HCT116 (cell line): ENCODE measurements around the gene DOCK1. TPM values are rescaled to one million over a fixed set of nuclear protein-coding genes. Genes with fewer than 3 reads are reported as not detected.

Source experiments
- ATAC-seq: fragments of 200-7000 bp; cut with Tn5 transposase; 2 replicates; pipeline ENCODE4 v1.9.1; 2020; ENCODE audit warnings: mild to moderate bottlenecking, moderate library complexity
- BruUV-seq: library from RNA; stranded (reverse); fragments of 400-500 nt; replicated peaks from 2 replicates; lab custom pipeline; 2021; lab: Mats Ljungman, UMichigan
- CTCF ChIA-PET: fragments of 300-600 bp; sonication (Branson Sonifier 250); formaldehyde crosslinking; loops from one replicate; lab custom pipeline; 2021; ENCODE audit warnings: antibody characterized with exemption; lab: Charles Lee
- POLR2A ChIA-PET: fragments of 300-600, 350-600 bp; sonication (Branson Sonifier 250); formaldehyde crosslinking; loops from one replicate; lab custom pipeline; 2021; ENCODE audit warnings: antibody characterized with exemption; lab: Charles Lee
- RAD21 ChIA-PET, 2 experiments: fragments of 300-600 bp; sonication (Branson Sonifier 250); formaldehyde crosslinking; loops; one replicate each; lab custom pipeline; 2023; ENCODE audit warnings: low total read pairs in 2 of 2; ENCODE audit not compliant: uncharacterized antibody in 2 of 2, unreplicated experiment in 2 of 2, low non-redundant PET in 1 of 2; lab: Charles Lee
- DNase-seq: peaks from one replicate; pipeline ENCODE4 v3.0.0-alpha.2; 2010; ENCODE audit warnings: low read depth, low spot score
- H2AFZ ChIP-seq: fragments of 200-600 bp; shearing (Covaris generic), sonication (generic); 2 replicates; pipeline ENCODE4 v1.6.1; 2017; ENCODE audit warnings: low read depth, mixed run types, mixed read lengths, antibody characterized with exemption, low read length; ENCODE audit not compliant: poor library complexity, severe bottlenecking
- H3K27ac ChIP-seq: 2 replicates; pipeline ENCODE4 v1.5.1; 2012; ENCODE audit warnings: low read depth, low read length
- H3K27me3 ChIP-seq: fragments of 200-600 bp; sonication (generic); 2 replicates; pipeline ENCODE4 v1.6.1; 2016; ENCODE audit warnings: mixed run types, low read length, mixed read lengths; ENCODE audit not compliant: insufficient read depth
- H3K36me3 ChIP-seq, 2 experiments: fragments of 200-500 bp in 1 of 2; fragments of 200-600 bp in 1 of 2; sonication (Bioruptor generic) in 1 of 2; sonication (generic) in 1 of 2; 2 replicates each; pipeline versions ENCODE4 v1.5.1 to v1.6.1; 2014 to 2016; ENCODE audit warnings: low read length in 2 of 2, inconsistent platforms in 1 of 2, mixed read lengths in 1 of 2, mixed run types in 1 of 2; ENCODE audit not compliant: insufficient read depth in 2 of 2, control insufficient read depth in 1 of 2
- H3K4me1 ChIP-seq, 2 experiments: fragments of 200-600 bp in 1 of 2; sonication (generic) in 1 of 2; 2 replicates each; pipeline versions ENCODE4 v1.5.1 to v1.6.1; 2012 to 2017; ENCODE audit warnings: low read length in 2 of 2, inconsistent platforms in 1 of 2, mild to moderate bottlenecking in 1 of 2, mixed read lengths in 1 of 2, mixed run types in 1 of 2, moderate library complexity in 1 of 2; ENCODE audit not compliant: insufficient read depth in 2 of 2, control insufficient read depth in 1 of 2
- H3K4me2 ChIP-seq: fragments of 200-600 bp; sonication (generic); 2 replicates; pipeline ENCODE4 v1.6.1; 2017; ENCODE audit warnings: mixed run types, low read length, mixed read lengths
- H3K4me3 ChIP-seq, 2 experiments: fragments of 200-600 bp in 1 of 2; sonication (generic) in 1 of 2; replicated peaks in 1 of 2; 2 replicates each; pipeline ENCODE4 v1.5.1; 2011 to 2016; ENCODE audit warnings: low read length in 2 of 2, control low read depth in 1 of 2, low read depth in 1 of 2, mild to moderate bottlenecking in 1 of 2, mixed read lengths in 1 of 2, mixed run types in 1 of 2
- H3K79me2 ChIP-seq: fragments of 200-600 bp; sonication (generic); 2 replicates; pipeline ENCODE4 v1.6.1; 2017; ENCODE audit warnings: mild to moderate bottlenecking, mixed run types, low read length, moderate library complexity, mixed read lengths; ENCODE audit not compliant: insufficient read depth
- H3K9ac ChIP-seq: fragments of 200-600 bp; sonication (generic); 2 replicates; pipeline ENCODE4 v1.6.1; 2016; ENCODE audit warnings: low read length, mixed read lengths
- H3K9me2 ChIP-seq: fragments of 200-600 bp; sonication (generic), shearing (Covaris generic); 2 replicates; pipeline ENCODE4 v1.6.1; 2017; ENCODE audit warnings: mixed run types, mild to moderate bottlenecking, moderate library complexity; ENCODE audit not compliant: insufficient read depth
- H3K9me3 ChIP-seq, 2 experiments: fragments of 200-500 bp in 1 of 2; fragments of 200-600 bp in 1 of 2; sonication (Bioruptor generic) in 1 of 2; sonication (generic) in 1 of 2; 2 replicates each; pipeline ENCODE4 v1.6.1; 2014 to 2017; ENCODE audit warnings: low read length in 2 of 2, mixed read lengths in 2 of 2, inconsistent platforms in 1 of 2, low read depth in 1 of 2, mild to moderate bottlenecking in 1 of 2, mixed run types in 1 of 2, moderate library complexity in 1 of 2; ENCODE audit not compliant: control insufficient read depth in 1 of 2, insufficient read depth in 1 of 2
- H4K20me1 ChIP-seq: fragments of 200-600 bp; sonication (generic), shearing (Covaris generic); 2 replicates; pipeline ENCODE4 v1.6.1; 2017; ENCODE audit warnings: mixed run types, mild to moderate bottlenecking, moderate library complexity; ENCODE audit not compliant: insufficient read depth
- ATF3 ChIP-seq: IDR thresholded peaks from 2 replicates; pipeline ENCODE4 v1.6.1; 2012
- CEBPB ChIP-seq: IDR thresholded peaks from 2 replicates; pipeline ENCODE4 v1.6.1; 2012; ENCODE audit warnings: low read depth
- EZH2 ChIP-seq: fragments of 200-600 bp; sonication (generic); IDR thresholded peaks from 2 replicates; pipeline ENCODE4 v1.6.1; 2017; ENCODE audit warnings: antibody characterized with exemption, mixed run types
- FOSL1 ChIP-seq: IDR thresholded peaks from 2 replicates; pipeline ENCODE4 v1.6.1; 2012; ENCODE audit warnings: low read depth
- JUND ChIP-seq: IDR thresholded peaks from 2 replicates; pipeline ENCODE4 v1.6.1; 2012
- POLR2A ChIP-seq: IDR thresholded peaks from 2 replicates; pipeline ENCODE4 v1.7.0; 2011; ENCODE audit warnings: borderline replicate concordance; ENCODE audit not compliant: insufficient read depth, insufficient read length; ENCODE audit errors: extremely low read depth
- POLR2AphosphoS5 ChIP-seq: IDR thresholded peaks from 2 replicates; pipeline ENCODE4 v1.6.1; 2011; ENCODE audit warnings: mild to moderate bottlenecking, low read depth, low read length, moderate library complexity
- RAD21 ChIP-seq: IDR thresholded peaks from 2 replicates; pipeline ENCODE4 v1.6.1; 2012; ENCODE audit warnings: low read depth, mild to moderate bottlenecking
- SP1 ChIP-seq: IDR thresholded peaks from 2 replicates; pipeline ENCODE4 v1.6.1; 2012; ENCODE audit warnings: low read depth
- TCF7L2 ChIP-seq: IDR thresholded peaks from 2 replicates; pipeline ENCODE4 v1.7.0; 2011; ENCODE audit warnings: borderline replicate concordance, inconsistent platforms; ENCODE audit not compliant: insufficient read depth, insufficient read length; ENCODE audit errors: extremely low read depth
- YY1 ChIP-seq: IDR thresholded peaks from 2 replicates; pipeline ENCODE4 v1.6.1; 2011; ENCODE audit warnings: low read length, low read depth, moderate library complexity, mild to moderate bottlenecking; ENCODE audit not compliant: insufficient replicate concordance; ENCODE audit errors: extremely low read depth
- ZFX ChIP-seq: fragments of 450-650 bp; IDR thresholded peaks from 2 replicates; pipeline ENCODE4 v1.6.1; 2017
- intact Hi-C: fragments of 100-400 bp; cut with micrococcal nuclease; formaldehyde crosslinking; loops from 2 replicates; pipeline ENCODE4 v1.10.0; 2022
- total RNA-seq: library from RNA; stranded (reverse); gene quantifications from one replicate; pipeline ENCODE4 v1.2.1, GENCODE V29; 2021; ENCODE audit not compliant: unreplicated experiment
- TF ChIP-seq, protein P1 (sequence below): IDR thresholded peaks from 2 replicates; pipeline ENCODE4 v1.6.1; 2012; ENCODE audit warnings: low read depth

Gene DOCK1
- total RNA-seq, 1 experiment from 2014 or later, result 46.5 TPM

GRCh38 chr10:127153181-127153580 is 248.0 kb downstream of the DOCK1 start:
- no peak overlapping the region for H3K27ac ChIP-seq

More at GRCh38 chr10:127153181-127153580, 248.0 kb downstream of the DOCK1 start:
- CTCF ChIA-PET, result no interaction called here
- DNase-seq, result no peak
- Histone ChIP-seq H2AFZ (no peak overlapping the region), H3K4me2 (no peak overlapping the region), H3K4me1 (peaks cover 20 to 35% of the 10 kb centered on the region in 2 experiments), H3K27me3 (no peaks in the 10 kb centered on the region), H3K9me2 (no peaks in the 10 kb centered on the region), H4K20me1 (0 out of 2 replicates have a peak, but pooled peaks cover 2% of the 10 kb centered on the region), H3K9me3 (no peaks in the 10 kb centered on the region), H3K4me3 (no peak overlapping the region), H3K79me2 (no peaks in the 10 kb centered on the region), H3K36me3 (no peaks in the 10 kb centered on the region), H3K9ac (no peak overlapping the region)
- ATAC-seq, result no peak
- RAD21 ChIA-PET, result no interaction called here
- intact Hi-C loops, result no loop called here
- BruUV-seq, result no TSS peak
- POLR2A ChIA-PET, result no interaction called here
- TF ChIP-seq, protein P1, sequence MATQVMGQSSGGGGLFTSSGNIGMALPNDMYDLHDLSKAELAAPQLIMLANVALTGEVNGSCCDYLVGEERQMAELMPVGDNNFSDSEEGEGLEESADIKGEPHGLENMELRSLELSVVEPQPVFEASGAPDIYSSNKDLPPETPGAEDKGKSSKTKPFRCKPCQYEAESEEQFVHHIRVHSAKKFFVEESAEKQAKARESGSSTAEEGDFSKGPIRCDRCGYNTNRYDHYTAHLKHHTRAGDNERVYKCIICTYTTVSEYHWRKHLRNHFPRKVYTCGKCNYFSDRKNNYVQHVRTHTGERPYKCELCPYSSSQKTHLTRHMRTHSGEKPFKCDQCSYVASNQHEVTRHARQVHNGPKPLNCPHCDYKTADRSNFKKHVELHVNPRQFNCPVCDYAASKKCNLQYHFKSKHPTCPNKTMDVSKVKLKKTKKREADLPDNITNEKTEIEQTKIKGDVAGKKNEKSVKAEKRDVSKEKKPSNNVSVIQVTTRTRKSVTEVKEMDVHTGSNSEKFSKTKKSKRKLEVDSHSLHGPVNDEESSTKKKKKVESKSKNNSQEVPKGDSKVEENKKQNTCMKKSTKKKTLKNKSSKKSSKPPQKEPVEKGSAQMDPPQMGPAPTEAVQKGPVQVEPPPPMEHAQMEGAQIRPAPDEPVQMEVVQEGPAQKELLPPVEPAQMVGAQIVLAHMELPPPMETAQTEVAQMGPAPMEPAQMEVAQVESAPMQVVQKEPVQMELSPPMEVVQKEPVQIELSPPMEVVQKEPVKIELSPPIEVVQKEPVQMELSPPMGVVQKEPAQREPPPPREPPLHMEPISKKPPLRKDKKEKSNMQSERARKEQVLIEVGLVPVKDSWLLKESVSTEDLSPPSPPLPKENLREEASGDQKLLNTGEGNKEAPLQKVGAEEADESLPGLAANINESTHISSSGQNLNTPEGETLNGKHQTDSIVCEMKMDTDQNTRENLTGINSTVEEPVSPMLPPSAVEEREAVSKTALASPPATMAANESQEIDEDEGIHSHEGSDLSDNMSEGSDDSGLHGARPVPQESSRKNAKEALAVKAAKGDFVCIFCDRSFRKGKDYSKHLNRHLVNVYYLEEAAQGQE, result no peak
- no peak for TF ChIP-seq ZFX
- no peak for TF ChIP-seq YY1
- TF ChIP-seq RAD21, result no peak
- no peak for TF ChIP-seq JUND
- TF ChIP-seq EZH2, result no peak
- no peak for TF ChIP-seq ATF3
- TF ChIP-seq CEBPB, result no peak
- no peak for TF ChIP-seq SP1
- no peak for TF ChIP-seq POLR2AphosphoS5
- TF ChIP-seq POLR2A, result no peak
- TF ChIP-seq TCF7L2, result no peak
- no peak for TF ChIP-seq FOSL1
